Activated T-cell treated with anti-CD3 and anti-CD28 coated beads for 1 hour (primary cell): ENCODE measurements around the gene HDHD3.
"Not testable (repeated sequence)": the region's sequence is repeated elsewhere in the genome, so short reads cannot be mapped to it uniquely, and the experiment has no call there.

ENCODE experiments used
- DNase-seq: peaks from one replicate; pipeline ENCODE4 v3.0.0-alpha.2; 2020; ENCODE audit warnings: low read depth

The HDHD3 gene

GRCh38 chr9:113389451-113389850, 12.7 kb upstream of the HDHD3 start:
- no peak for DNase-seq

DNA sequence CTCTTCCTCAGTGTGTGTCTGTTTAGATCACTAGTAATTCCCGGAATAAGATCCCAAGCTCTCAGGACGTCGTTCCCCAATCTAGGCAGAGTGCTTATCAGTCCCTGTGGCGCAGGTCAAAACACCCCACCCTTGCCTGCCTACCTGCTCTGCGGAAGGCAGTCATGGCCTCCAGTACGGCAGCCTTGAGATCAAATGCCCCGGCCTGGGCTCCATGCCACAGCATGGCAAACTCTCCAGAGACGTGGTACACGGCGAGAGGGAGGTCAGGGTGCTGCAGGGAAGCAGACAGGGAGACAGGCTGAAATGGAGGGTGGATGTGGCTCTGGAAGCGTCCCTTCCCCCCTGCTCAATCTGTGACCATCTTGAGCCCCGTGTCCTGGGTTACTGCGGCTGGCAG, 12.0 kb upstream of the HDHD3 start:
- DNase-seq = no peak

- no peak for DNase-seq
Measured at GRCh38 chr9:113387560-113388230, 10.9 kb upstream of the HDHD3 start.

- DNase-seq = no peak
Measured at GRCh38 chr9:113386571-113387393, 10.0 kb upstream of the HDHD3 start.

DNA sequence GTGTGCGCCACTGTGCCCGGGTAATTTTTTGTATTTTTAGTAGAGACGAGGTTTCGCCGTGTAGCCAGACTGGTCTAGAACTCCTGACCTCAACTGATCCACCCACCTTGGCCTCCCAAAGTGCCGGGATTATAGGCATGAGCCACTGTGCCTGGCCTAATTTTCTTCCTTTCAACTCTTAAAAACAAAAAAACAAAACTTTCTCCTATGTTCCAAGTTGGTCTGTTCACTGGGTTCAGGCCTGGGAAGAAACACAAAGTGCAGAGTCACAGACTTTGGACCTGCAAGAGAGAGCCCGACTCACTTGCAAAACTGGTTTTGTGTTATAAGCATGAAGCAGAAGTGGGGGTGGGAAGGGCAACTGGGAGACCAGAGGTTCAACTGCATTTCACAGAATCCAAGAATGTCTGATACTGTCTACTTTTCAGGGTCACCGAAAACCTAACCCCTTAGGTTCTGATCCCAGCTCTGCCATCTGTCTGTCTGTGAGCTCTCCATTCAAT, 5.2 kb upstream of the HDHD3 start:
- no peak for DNase-seq

DNA sequence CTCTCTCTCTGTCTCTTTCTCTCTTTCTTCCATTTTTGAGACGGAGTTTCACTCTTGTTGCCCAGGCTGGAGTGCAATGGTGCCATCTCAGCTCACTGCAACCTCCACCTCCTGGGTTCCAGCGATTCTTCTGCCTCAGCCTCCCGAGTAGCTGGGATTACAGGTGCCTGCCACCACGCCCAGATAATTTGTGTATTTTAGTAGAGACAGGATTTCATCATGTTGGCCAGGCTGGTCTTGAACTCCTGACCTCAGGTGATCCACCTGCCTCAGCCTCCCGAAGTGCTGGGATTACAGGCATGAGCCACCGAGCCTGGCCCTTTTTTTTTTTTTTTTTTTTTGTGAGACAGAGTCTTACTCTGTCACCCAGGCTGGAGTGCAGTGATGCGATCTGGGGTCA, 4.7 kb upstream of the HDHD3 start:
- DNase-seq = not testable (repeated sequence)

GRCh38 chr9:113380869-113381378, 4.1 kb upstream of the HDHD3 start:
- DNase-seq = no peak

DNA sequence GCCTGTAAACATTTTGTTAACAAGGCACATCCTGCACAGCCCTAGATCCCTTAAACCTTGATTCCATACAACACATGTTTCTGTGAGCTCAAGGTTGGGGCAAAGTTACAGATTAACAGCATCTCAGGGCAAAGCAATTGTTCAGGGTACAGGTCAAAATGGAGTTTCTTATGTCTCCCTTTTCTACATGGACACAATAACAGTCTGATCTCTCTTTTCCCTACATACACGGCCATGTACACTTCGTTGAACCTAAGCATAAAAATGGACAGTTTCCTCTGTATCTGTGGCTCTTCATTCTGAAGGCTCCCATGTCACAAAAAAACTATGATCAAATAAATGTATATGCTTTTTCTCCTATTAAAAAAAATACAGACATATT, 3.0 kb upstream of the HDHD3 start:
- not testable (repeated sequence) for DNase-seq

- DNase-seq = not testable (repeated sequence)
Measured at GRCh38 chr9:113379094-113379828, 2.5 kb upstream of the HDHD3 start.

- DNase-seq = no peak
Measured at GRCh38 chr9:113375057-113376023, 1.4 kb downstream of the HDHD3 start.

- DNase-seq = no peak
Measured at GRCh38 chr9:113373676-113374392, 3.0 kb downstream of the HDHD3 start.

DNA sequence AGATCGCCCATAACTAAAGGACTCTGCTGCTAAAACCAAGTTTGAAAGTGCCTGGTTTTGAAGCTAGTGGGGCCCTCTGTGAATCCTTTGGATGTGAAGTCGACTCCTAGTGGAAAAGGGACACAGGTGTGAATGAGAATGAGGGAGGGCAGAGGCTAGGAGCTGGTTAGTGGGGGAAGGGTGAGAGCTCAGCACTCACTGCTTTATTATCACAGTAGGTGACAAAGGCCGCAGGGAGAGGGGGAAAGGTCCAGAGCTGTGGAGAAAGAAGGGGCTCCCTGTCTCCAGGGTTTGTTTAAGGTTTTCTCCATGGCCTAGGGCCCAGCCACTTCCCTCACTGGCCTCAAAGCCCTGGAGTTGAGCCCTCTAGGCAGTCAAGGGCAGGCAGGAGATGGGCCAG, 3.5 kb downstream of the HDHD3 start:
- no peak for DNase-seq

DNA sequence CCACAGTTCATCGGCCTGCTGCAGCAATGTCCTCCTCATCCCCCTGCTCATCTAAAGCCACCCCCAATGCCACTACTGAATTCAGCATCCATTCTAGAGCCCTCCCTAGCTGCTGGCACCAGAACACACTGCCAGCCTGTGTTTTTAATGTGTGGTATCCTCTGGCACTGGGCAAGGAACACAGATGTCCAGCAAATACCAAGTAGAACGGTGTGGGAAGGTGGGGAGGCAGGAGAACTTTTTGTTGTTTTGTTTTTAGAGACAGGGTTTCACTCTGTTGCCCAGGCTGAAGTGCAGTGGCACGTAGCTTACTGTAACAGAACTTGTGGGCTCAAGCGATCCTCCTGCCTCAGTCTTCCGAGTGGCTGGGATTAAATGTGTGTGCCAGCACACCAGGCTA, 4.7 kb downstream of the HDHD3 start:
- no peak for DNase-seq

DNA sequence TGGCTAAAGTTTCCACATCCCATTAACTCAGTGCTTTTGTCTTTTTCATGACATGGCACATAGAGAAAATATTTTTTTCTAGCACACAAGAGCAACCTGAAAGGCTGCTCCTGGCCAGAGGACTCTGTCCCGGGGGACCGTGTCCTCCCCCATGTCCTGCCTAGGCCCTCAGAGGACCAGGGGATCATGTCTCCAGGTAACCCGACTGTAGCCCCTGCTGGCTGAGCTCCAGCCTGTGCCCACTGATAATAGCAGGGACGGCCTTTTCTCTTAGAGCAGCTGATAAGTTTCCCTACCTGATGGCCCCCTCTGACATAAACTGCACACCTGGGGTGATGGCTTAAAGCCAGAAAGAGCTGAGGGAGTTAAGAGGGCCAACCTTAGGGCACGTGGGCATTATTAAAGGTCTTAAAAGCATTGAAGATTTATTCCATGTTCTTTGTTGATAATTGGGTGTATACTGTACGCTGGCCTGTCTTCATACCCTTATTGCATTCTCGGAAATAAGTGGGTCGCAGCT, 5.9 kb downstream of the HDHD3 start:
- no peak for DNase-seq

GRCh38 chr9:113369855-113370140, 7.0 kb downstream of the HDHD3 start:
- no peak for DNase-seq

GRCh38 chr9:113368982-113369854, 7.6 kb downstream of the HDHD3 start:
- no peak for DNase-seq

DNA sequence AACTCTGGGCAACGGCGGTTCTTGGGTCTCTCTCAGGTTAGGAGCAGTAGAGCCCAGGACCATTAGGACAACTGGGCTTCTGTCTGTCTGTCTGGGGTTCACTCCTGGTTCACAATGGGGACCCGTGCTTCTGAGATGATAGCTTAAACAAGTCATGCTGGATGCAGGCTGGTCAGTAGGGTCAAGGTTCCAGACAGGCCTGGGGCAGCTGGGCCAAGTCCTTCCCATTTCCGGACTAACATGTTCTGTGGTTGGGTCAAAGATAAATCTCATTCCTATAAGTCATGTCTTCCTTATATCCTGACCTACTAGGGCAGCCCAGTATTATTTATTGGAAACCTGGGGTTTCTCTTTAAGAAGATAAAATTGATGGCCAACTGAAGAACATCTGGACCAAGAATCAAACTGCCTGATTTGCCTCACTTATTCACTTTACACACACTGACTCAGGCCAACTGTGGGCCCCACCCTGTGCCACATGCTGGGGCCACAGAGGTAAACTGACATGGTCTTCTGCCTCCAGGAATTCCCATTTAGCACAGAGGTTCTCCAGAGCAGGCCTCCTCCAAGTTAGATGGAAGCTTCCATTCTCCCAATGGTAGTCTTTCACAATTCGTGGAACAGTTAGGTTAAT, 8.3 kb downstream of the HDHD3 start:
- no peak for DNase-seq

DNA sequence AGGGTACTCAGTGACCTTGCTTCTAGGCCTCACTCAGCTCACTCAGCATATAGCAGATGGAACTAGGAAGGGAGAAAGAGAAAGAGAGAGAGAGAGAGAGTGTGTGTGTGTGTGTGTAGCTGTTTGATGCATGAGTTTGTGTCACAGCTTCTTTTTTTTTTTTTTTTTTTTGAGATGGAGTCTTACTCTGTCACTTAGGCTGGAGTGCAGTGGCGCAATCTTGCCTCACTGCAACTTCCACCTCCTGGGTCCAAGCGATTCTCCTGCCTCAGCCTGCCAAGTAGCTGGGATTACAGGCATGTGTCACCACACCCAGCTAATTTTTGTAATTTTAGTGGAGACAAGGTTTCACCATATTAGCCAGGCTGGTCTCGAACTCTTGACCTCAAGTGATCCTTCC, 11.1 kb downstream of the HDHD3 start:
- not testable (repeated sequence) for DNase-seq

GRCh38 chr9:113364951-113365350, 11.8 kb downstream of the HDHD3 start:
- DNase-seq = no peak
